ENCODE measurements around the gene TMEM138. TPM values are rescaled to one million over a fixed set of nuclear protein-coding genes. Genes with fewer than 3 reads are reported as not detected.

TMEM138 gene
- total RNA-seq, 1 donor from 2014 or later: 19.9 TPM

DNA sequence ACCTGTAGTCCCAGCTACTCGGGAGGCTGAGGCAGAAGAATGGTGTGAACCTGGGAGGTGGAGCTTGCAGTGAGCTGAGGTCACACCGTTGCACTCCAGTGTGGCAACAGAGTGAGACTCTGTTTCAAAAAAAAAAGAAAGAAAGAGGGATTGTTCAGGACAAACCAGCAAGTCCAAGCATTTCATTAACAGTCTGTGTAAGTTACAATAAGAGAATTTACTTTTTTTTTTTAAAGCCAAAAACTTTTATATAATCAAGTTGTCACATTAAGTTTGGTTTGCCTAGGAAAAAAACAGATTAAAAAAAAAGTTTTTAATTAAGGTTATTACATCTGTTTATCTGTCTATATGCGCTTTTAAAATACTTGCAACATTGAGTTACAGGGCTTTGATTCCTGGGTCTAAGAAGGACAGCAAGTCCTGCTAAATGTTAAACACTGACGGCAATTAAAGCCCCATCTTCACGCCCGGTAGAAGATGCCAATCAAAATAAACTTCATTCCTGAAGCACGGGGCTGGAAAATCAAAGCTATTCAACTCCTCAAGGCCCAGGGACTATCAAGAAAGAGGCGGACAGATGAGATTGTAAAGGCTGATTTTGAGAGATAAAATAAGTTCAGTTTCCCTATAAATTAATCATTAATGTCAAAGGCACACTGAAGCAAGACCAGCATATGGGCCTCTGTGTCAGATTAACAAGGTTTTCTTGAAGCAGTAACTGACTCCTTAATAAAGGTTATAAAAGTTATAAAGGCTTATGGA lies 10.7 kb downstream of the TMEM138 start:
- intact Hi-C loops (cut with DNase I): no loop called here
- TF ChIP-seq, protein P1, sequence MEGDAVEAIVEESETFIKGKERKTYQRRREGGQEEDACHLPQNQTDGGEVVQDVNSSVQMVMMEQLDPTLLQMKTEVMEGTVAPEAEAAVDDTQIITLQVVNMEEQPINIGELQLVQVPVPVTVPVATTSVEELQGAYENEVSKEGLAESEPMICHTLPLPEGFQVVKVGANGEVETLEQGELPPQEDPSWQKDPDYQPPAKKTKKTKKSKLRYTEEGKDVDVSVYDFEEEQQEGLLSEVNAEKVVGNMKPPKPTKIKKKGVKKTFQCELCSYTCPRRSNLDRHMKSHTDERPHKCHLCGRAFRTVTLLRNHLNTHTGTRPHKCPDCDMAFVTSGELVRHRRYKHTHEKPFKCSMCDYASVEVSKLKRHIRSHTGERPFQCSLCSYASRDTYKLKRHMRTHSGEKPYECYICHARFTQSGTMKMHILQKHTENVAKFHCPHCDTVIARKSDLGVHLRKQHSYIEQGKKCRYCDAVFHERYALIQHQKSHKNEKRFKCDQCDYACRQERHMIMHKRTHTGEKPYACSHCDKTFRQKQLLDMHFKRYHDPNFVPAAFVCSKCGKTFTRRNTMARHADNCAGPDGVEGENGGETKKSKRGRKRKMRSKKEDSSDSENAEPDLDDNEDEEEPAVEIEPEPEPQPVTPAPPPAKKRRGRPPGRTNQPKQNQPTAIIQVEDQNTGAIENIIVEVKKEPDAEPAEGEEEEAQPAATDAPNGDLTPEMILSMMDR (IDR thresholded peaks at IDR 0.05): no peak
- TF ChIP-seq POLR2AphosphoS5 (IDR thresholded peaks at IDR 0.05; ENCODE audit: insufficient read depth in 1 of 2, low read depth in 1 of 2): no peak
- no peak for TF ChIP-seq POLR2A (IDR thresholded peaks at IDR 0.05)
- H3K4me3 ChIP-seq: no peak overlapping the region
- peaks cover 41% of the 10 kb centered on the region for H3K4me1 ChIP-seq
- no peak for DNase-seq (ENCODE audit: extremely low spot score in 2 of 2)
- no peaks in the 10 kb centered on the region for H3K27me3 ChIP-seq
- H3K36me3 ChIP-seq: peaks cover 0 to 17% of the 10 kb centered on the region in 2 donors
- H3K9me3 ChIP-seq: no peaks in the 10 kb centered on the region
- H3K27ac ChIP-seq: no peak overlapping the region

DNA sequence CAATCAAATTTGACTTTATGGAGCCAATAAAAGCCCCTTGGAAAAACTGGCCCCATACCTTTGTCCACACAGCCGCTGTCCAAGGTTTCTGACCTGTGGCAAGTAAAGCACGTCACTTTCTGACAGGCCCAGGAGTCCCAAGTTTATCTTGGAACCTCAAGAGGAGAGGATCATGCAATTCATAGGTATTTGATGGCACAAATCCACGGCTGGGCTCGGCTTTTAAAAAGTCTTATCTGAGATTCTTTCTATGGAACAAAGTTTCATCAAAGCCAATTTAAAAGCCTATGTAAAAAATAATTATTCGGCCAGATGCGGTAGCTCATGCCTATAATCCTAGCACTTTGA lies 13.6 kb downstream of the TMEM138 start:
- H3K9me3 ChIP-seq: no peaks in the 10 kb centered on the region
- H3K4me1 ChIP-seq: peaks cover 35% of the 10 kb centered on the region
- no peak overlapping the region for H3K4me3 ChIP-seq
- H3K27me3 ChIP-seq: no peaks in the 10 kb centered on the region
- intact Hi-C loops (cut with DNase I): no loop called here
- no peaks in the 10 kb centered on the region for H3K36me3 ChIP-seq
- no peak for DNase-seq (ENCODE audit: extremely low spot score in 2 of 2)
- TF ChIP-seq POLR2AphosphoS5 (IDR thresholded peaks at IDR 0.05; ENCODE audit: insufficient read depth in 1 of 2, low read depth in 1 of 2): no peak
- no peak for TF ChIP-seq POLR2A (IDR thresholded peaks at IDR 0.05)
- TF ChIP-seq, protein P1 (IDR thresholded peaks at IDR 0.05): no peak
- no peak overlapping the region for H3K27ac ChIP-seq

DNA sequence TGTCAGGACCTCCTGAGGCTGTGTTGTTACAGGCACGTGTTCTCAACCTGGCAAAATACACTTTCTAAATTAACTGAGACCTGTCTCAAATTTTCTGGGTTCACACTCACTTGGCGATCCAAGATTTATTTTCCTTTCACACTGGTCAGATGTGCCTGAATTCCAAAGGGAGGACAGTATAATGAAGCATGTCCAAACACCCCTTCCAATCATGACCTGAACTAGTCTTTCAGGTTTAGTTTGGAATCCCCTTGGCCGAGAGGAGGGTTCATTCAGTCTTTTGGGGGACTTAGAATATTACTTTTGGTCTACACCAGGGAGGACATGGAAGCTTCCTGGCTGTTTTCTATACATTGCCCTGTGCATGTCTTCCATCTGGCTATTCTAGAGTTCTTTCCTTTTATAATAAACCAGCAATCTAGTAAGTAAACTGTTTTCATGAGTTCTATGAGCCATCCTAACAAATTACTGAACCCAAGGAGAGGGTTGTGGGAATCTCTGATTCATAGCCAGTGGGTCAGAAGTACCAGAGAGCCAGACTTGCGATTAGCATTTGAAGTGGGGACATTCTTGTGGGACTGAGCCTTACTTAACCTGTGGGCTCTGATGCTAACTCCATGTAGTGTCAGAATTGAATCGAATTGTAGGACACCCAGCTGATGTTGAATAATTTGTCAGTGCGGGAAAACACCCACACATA lies 15.4 kb downstream of the TMEM138 start:
- intact Hi-C loops (cut with DNase I): no loop called here
- Histone ChIP-seq H3K27me3 (no peaks in the 10 kb centered on the region), H3K36me3 (no peaks in the 10 kb centered on the region), H3K9me3 (no peaks in the 10 kb centered on the region), H3K27ac (peak overlapping the region; percentile 77), H3K4me3 (no peak overlapping the region), H3K4me1 (peaks cover 33% of the 10 kb centered on the region)
- TF ChIP-seq, protein P1 (IDR thresholded peaks at IDR 0.05): no peak
- TF ChIP-seq POLR2A (IDR thresholded peaks at IDR 0.05): no peak
- no peak for TF ChIP-seq POLR2AphosphoS5 (IDR thresholded peaks at IDR 0.05; ENCODE audit: insufficient read depth in 1 of 2, low read depth in 1 of 2)
- DNase-seq (ENCODE audit: extremely low spot score in 2 of 2): no peak

DNA sequence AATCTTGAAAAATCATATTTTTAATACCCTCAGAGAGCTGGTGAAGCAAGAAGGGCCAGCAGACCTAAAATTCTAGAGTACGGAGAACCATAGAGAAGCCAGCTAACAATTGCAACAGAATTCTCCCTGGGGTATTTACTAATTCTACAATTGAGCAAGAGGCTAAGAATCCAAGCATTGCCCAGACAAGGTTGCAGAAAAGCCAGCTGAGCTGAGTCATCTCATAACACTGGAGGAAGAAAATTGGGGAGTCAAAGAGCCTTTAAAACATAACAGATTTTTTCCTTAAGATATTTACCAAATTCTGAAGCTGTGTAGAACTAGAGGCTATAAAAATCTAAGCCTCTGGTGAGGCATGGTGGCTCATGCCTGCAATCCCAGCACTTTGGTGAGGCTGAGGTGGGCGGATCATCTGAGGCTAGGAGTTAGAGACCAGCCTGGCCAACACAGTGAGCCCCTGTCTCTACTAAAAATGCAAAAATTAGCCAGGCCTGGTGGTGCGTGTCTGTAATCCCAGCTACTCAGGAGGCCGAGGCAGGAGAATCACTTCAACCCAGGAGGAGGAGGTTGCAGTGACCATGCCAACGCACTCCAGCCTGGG lies 16.6 kb downstream of the TMEM138 start:
- Histone ChIP-seq H3K4me1 (peaks cover 33% of the 10 kb centered on the region), H3K27me3 (no peaks in the 10 kb centered on the region), H3K27ac (peak overlapping the region; percentile 77), H3K36me3 (no peaks in the 10 kb centered on the region), H3K4me3 (no peak overlapping the region), H3K9me3 (no peaks in the 10 kb centered on the region)
- intact Hi-C loops (cut with DNase I): no loop called here
- no peak for DNase-seq (ENCODE audit: extremely low spot score in 2 of 2)
- peak; percentile 38 to 95 for TF ChIP-seq POLR2AphosphoS5 (IDR thresholded peaks at IDR 0.05; ENCODE audit: insufficient read depth in 1 of 2, low read depth in 1 of 2)
- no peak for TF ChIP-seq POLR2A (IDR thresholded peaks at IDR 0.05)
- TF ChIP-seq, protein P1 (IDR thresholded peaks at IDR 0.05): no peak

Data from vagina (tissue), 2 donors.